Measurements from ENCODE around the gene GABPA. TPM values are rescaled to one million over a fixed set of nuclear protein-coding genes. Genes with fewer than 3 reads are reported as not detected.

Gene GABPA
- total RNA-seq, 2 experiments from 2014 or later = 25.6 to 27.7 TPM

DNA sequence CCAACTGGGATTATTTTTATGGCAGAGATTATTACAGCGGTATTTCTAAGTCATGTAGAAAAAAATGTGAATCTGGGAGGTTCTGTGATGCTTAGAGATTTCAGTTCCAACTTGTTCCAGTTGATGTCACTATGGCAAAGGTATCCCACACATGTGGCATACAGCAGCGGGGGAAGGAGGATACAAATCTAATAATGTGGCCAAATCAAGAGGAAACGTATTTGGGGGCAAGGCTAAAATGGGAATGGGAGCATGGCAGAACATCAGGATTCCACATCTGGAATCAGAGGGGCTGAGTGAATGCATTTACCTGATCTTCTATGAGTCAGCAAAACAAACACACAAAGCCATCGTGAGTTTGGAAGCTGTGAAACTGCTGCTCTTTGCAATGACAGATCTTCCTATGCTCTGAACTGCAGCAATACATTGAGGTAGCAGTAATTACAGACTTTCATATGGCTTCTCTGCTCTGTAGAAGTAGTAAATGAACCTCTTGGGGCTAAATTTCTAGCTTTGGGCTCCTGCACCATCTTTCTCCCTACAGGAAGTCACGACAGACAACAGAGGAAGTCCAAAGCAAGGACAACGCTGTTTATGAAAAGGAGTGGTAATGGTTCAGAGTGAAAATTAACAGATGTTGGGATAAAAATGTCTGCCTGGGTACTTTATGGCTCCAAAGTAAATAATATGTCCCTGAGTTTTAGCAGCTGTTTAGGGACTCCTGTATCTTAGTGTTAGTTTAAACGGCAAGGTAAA, 55.5 kb downstream of the GABPA start:
- Mint-ChIP-seq H3K27ac (no peak overlapping the region), H3K36me3 (ENCODE audit: low read depth) (no peaks in the 10 kb centered on the region), H3K4me3 (peak overlapping the region; percentile 16), H3K4me1 (peaks cover 15% of the 10 kb centered on the region), H3K27me3 (peaks cover 17% of the 10 kb centered on the region), H3K9me3 (no peaks in the 10 kb centered on the region)
- no peak for DNase-seq
- POLR2A ChIA-PET = interaction anchor here (0.9 kb wide), 1 partner anchor 56 kb away, joined by 3 read pairs; the partner anchor contains the start of genes ATP5PF and GABPA
- CTCF ChIA-PET = interaction anchor here (2.4 kb wide), 1 partner anchor 10 kb away, joined by 26 read pairs; no protein-coding TSS in a partner anchor

DNA sequence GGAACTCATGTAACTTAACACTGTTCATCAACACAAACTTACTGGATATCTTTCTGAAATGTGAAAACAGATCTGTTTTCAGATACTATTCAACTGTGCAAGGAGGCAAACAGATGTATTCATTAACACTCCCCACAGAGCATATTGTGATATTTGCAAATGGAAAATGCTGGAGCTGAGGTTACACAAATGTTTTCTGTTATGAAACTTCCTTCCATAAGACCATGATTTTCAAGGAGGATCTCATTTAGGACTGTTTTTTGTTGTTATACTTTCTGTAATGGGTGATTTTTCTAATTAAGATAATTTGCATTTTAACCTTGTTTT, 56.1 kb downstream of the GABPA start:
- no peak overlapping the region for H3K27ac Mint-ChIP-seq
- POLR2A ChIA-PET = interaction anchor here (0.9 kb wide), 1 partner anchor 57 kb away, joined by 3 read pairs; the partner anchor contains the start of genes ATP5PF and GABPA
- H3K36me3 Mint-ChIP-seq (ENCODE audit: low read depth) = no peaks in the 10 kb centered on the region
- CTCF ChIA-PET = interaction anchor here (2.4 kb wide), 1 partner anchor 10 kb away, joined by 26 read pairs; no protein-coding TSS in a partner anchor
- peaks cover 17% of the 10 kb centered on the region for H3K27me3 Mint-ChIP-seq
- DNase-seq = no peak
- peaks cover 15% of the 10 kb centered on the region for H3K4me1 Mint-ChIP-seq
- no peak overlapping the region for H3K4me3 Mint-ChIP-seq
- H3K9me3 Mint-ChIP-seq = no peaks in the 10 kb centered on the region

- Mint-ChIP-seq H3K36me3 (ENCODE audit: low read depth) (no peaks in the 10 kb centered on the region), H3K4me1 (peaks cover 15% of the 10 kb centered on the region), H3K27ac (no peak overlapping the region), H3K9me3 (no peaks in the 10 kb centered on the region), H3K27me3 (peaks cover 14% of the 10 kb centered on the region), H3K4me3 (no peak overlapping the region)
- no peak for DNase-seq
- POLR2A ChIA-PET = interaction anchor here (0.9 kb wide), 1 partner anchor 57 kb away, joined by 3 read pairs; the partner anchor contains the start of genes ATP5PF and GABPA
- CTCF ChIA-PET = interaction anchor here (2.4 kb wide), 1 partner anchor 9 kb away, joined by 26 read pairs; no protein-coding TSS in a partner anchor
Observed at GRCh38 chr21:25791319-25791718, 56.5 kb downstream of the GABPA start.

DNA sequence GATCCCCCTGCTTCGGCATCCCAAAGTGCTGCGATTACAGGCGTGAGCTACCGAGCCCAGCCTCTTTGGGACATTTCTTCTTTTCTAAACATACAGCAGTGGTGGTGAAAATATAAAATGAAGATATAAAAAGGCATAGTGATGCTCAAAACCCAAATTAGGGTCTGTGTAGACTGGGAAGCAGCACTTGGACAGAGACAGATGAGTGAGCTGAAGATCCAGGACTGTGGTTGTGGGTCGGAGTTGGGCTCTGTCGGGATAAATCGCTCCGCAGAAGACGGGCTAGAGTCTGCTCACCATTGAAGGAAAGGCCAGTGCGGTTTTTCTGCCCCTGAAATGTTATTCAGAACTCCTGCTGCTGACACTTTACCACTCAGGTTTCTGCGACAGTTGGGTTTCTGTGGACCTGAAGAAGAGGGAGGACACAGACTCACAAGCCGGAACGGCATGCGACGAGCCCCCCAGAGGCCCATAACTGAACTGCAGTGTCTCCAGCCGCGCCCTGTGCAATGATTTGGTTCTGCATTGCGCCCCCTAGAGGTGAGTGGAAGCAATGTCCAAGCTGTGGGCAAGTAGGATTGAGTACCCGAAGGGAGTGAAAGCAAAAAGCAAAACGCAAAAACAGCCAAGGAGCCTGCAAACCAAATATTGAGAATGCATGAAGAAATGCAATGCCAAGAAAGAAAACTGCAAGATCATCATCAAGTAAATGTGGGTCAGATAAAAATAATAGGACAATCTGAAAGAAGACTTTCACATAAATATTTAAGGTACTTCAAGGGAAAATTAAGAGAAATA, 66.6 kb downstream of the GABPA start:
- no peak overlapping the region for H3K4me3 Mint-ChIP-seq
- peaks cover 6% of the 10 kb centered on the region for H3K4me1 Mint-ChIP-seq
- POLR2A ChIA-PET = interaction anchor here (0.6 to 1.3 kb wide), 3 partner anchors 9 to 41 kb away, joined by 3 read pairs; no protein-coding TSS in a partner anchor
- CTCF ChIA-PET = interaction anchor here (0.5 to 4.1 kb wide), 17 partner anchors 9 to 217 kb away, joined by 3 to 26 read pairs (median 5); partner anchors contain the start of genes ATP5PF and GABPA
- H3K36me3 Mint-ChIP-seq (ENCODE audit: low read depth) = no peaks in the 10 kb centered on the region
- peak; percentile 88 for DNase-seq
- H3K9me3 Mint-ChIP-seq = no peaks in the 10 kb centered on the region
- H3K27me3 Mint-ChIP-seq = peaks cover 19% of the 10 kb centered on the region
- H3K27ac Mint-ChIP-seq = no peak overlapping the region

GRCh38 chr21:25806060-25806459, 71.3 kb downstream of the GABPA start:
- H3K9me3 Mint-ChIP-seq = no peaks in the 10 kb centered on the region
- peaks cover 12% of the 10 kb centered on the region for H3K4me1 Mint-ChIP-seq
- H3K27me3 Mint-ChIP-seq = peaks cover 12% of the 10 kb centered on the region
- no peak overlapping the region for H3K27ac Mint-ChIP-seq
- H3K4me3 Mint-ChIP-seq = no peak overlapping the region
- ChIA-PET CTCF (no interaction called here), POLR2A (no interaction called here)
- no peaks in the 10 kb centered on the region for H3K36me3 Mint-ChIP-seq (ENCODE audit: low read depth)
- no peak for DNase-seq

DNA sequence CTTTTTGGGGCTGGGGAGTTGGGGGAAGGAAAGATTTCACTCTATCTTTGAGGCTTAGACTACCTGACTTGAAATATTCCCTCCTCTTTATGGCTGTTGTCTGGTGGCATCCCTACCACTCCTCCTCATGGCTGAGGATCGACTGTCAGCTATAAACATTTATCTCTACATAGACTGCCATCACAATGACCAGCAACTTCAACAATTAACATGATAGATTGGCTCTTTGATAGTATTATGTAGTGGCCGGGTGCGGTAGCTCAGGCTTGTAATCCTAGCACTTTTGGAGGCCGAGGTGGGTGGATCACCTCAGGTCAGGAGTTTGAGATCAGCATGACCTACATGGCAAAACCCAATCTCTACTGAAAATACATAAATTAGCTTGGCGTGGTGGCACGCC, 72.4 kb downstream of the GABPA start:
- ChIA-PET CTCF (no interaction called here), POLR2A (interaction anchor here (1.4 kb wide), 1 partner anchor 73 kb away, joined by 3 read pairs; the partner anchor contains the start of gene ATP5PF)
- Mint-ChIP-seq H3K36me3 (ENCODE audit: low read depth) (no peaks in the 10 kb centered on the region), H3K4me3 (no peak overlapping the region), H3K27me3 (peaks cover 7% of the 10 kb centered on the region), H3K4me1 (peaks cover 6% of the 10 kb centered on the region), H3K9me3 (no peaks in the 10 kb centered on the region), H3K27ac (no peak overlapping the region)
- DNase-seq = no peak

GRCh38 chr21:25809013-25809412, 74.2 kb downstream of the GABPA start:
- DNase-seq = no peak
- ChIA-PET CTCF (interaction anchor here (0.9 kb wide), 1 partner anchor 53 kb away, joined by 3 read pairs; no protein-coding TSS in a partner anchor), POLR2A (no interaction called here)
- H3K36me3 Mint-ChIP-seq (ENCODE audit: low read depth) = no peaks in the 10 kb centered on the region
- H3K4me1 Mint-ChIP-seq = peaks cover 6% of the 10 kb centered on the region
- H3K9me3 Mint-ChIP-seq = no peaks in the 10 kb centered on the region
- H3K27me3 Mint-ChIP-seq = peaks cover 2% of the 10 kb centered on the region
- H3K4me3 Mint-ChIP-seq = no peak overlapping the region
- H3K27ac Mint-ChIP-seq = no peak overlapping the region

DNA sequence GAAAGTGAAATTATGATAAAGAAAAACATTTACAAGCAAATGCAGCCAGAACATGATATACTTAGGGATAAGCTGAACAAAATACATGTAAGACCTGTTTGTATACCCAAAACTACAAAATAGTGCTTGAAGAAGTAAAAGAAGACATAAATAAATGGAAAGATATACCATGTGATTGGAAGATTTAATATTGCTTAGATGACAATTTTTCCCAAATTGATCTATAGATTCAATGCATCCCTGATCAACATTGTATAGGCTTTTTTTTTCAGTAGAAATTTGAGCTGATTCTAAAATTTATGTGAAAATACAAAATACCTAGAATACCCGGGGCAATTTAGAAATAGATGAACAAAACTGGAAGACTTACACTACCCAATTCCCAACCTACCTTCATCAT, 76.4 kb downstream of the GABPA start:
- ChIA-PET POLR2A (no interaction called here), CTCF (no interaction called here)
- no peak overlapping the region for H3K27ac Mint-ChIP-seq
- no peaks in the 10 kb centered on the region for H3K27me3 Mint-ChIP-seq
- no peak overlapping the region for H3K4me3 Mint-ChIP-seq
- peaks cover 6% of the 10 kb centered on the region for H3K4me1 Mint-ChIP-seq
- no peak for DNase-seq
- no peaks in the 10 kb centered on the region for H3K9me3 Mint-ChIP-seq
- H3K36me3 Mint-ChIP-seq (ENCODE audit: low read depth) = no peaks in the 10 kb centered on the region

- Mint-ChIP-seq H3K4me3 (no peak overlapping the region), H3K9me3 (no peaks in the 10 kb centered on the region), H3K27me3 (no peaks in the 10 kb centered on the region), H3K4me1 (peaks cover 3% of the 10 kb centered on the region), H3K27ac (no peak overlapping the region), H3K36me3 (ENCODE audit: low read depth) (no peaks in the 10 kb centered on the region)
- ChIA-PET POLR2A (no interaction called here), CTCF (no interaction called here)
- DNase-seq = no peak
Observed at GRCh38 chr21:25813917-25814316, 79.1 kb downstream of the GABPA start.

DNA sequence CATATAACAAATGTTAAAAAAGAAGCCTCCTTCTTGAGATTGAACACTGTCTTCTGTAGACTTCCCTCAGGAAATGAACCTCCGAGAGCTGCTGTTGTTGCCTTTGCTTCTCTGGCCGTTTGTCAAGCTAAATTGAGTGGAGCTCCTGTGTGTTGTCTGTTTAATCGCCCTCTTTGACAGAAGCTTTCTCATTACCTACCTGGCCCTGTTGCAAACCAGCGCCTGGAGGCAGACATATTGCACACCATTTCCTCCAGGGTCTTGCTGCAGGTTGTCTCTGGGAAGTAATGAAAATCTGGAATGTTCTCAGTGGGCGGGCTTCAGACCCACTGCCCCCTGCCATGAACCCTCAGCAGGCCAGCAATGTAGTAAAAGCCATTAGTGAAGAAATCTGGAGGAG, 83.3 kb downstream of the GABPA start:
- H3K27me3 Mint-ChIP-seq = no peaks in the 10 kb centered on the region
- H3K36me3 Mint-ChIP-seq (ENCODE audit: low read depth) = no peaks in the 10 kb centered on the region
- no peak overlapping the region for H3K4me3 Mint-ChIP-seq
- H3K27ac Mint-ChIP-seq = no peak overlapping the region
- H3K9me3 Mint-ChIP-seq = no peaks in the 10 kb centered on the region
- POLR2A ChIA-PET = no interaction called here
- DNase-seq = no peak
- CTCF ChIA-PET = interaction anchor here (1.2 to 2.3 kb wide), 2 partner anchors 17 to 26 kb away, joined by 4 to 7 read pairs; no protein-coding TSS in a partner anchor
- H3K4me1 Mint-ChIP-seq = no peaks in the 10 kb centered on the region

GRCh38 chr21:25818551-25818950, 83.8 kb downstream of the GABPA start:
- Mint-ChIP-seq H3K4me3 (no peak overlapping the region), H3K27me3 (no peaks in the 10 kb centered on the region), H3K4me1 (no peaks in the 10 kb centered on the region), H3K27ac (no peak overlapping the region), H3K9me3 (no peaks in the 10 kb centered on the region), H3K36me3 (ENCODE audit: low read depth) (no peaks in the 10 kb centered on the region)
- POLR2A ChIA-PET = no interaction called here
- CTCF ChIA-PET = no interaction called here
- no peak for DNase-seq
